ENCODE data around the gene PDE2A.
"Not testable (repeated sequence)": the region's sequence is repeated elsewhere in the genome, so short reads cannot be mapped to it uniquely, and the experiment has no call there.

PDE2A gene

DNA sequence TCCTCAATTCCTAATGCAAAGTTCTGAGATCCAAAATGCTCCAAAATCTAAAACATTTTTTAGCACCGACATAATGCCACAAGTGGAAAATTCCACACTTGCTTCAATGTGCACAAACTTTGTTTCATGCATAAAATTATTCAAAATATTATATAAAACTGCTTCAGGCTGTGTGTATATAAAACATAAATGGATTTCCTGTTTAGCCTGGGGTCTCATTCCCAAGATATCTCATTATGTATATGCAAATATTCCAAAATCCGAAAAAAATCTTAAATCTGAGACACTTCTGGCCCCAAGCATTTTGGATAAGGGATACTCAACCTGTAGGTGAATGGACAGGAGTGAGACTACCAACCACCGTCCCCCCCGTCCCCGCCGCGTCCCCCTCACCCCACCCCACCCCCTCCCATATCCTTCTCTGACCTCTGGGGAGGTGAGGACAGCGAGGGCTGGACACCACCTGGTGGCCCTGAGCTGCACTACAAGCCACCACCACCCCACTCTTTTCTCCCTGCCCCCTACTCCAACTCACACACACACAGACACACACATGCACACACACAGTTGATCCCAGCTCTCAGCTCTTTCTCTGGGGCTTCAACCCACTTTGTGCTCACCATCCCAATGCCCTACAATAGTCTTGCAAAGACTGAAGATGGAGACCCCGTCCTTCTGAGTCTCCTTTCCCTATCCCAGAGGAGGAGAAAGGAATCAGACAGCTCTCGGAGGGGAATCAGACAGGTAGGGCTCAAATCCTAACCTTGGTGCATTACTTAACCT, 101.0 kb downstream of the PDE2A start:
- DNase-seq: no peak

DNA sequence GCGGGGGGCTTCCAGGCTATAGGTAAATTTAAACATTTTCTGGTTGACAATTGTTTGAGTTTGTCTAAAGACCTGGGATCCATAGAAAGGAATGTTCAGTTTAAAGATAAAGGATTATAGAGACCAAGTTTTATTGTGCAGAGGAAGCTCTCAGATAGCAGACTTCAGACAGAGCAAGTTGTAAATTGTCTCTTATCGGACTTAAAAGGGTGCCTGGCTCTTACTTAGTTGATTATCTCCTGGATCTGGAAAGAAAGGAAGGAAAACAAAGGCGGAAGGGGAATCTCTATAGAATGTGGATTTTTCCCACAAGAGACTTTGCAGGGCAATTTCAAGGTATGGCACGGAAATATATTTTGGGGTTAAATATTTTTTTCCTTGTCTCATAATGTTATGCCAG, 101.7 kb downstream of the PDE2A start:
- DNase-seq: not testable (repeated sequence)

DNA sequence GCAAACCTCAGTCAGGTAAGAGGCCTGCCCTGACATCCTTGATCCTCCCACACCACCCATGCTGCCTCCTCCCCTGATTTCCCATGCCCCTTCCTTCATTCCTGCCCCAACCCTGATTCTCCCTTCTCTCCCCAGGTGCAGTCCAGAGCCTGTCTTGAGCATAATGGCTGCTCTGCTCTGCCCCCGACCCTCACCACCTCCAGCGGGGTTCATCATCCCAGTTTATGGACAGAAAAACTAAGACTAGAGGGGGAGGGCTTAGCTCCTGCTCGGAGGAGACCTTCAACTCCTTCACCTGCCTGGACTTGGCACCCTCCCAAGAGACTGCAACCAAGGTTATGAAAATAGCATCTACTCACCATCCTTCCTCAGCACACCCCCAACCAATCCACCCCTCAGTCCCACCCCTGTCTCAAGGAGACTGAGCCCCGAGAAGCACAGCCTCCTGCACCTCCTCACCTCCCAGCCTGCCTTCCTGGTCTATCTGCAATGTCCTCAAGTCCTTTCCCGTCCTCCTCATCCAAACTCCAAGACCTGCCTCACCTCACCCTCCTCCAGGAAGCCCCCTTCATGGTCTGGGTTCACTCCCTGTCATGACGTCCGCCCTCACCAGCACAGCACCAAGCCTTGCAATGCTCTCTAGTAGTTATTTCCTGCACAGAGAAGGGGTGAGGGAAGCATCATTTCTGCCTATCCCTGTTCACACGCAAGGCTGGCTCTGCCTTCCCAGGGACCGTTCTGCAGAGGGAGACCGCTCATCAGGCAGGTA, 103.1 kb downstream of the PDE2A start:
- DNase-seq: no peak

DNA sequence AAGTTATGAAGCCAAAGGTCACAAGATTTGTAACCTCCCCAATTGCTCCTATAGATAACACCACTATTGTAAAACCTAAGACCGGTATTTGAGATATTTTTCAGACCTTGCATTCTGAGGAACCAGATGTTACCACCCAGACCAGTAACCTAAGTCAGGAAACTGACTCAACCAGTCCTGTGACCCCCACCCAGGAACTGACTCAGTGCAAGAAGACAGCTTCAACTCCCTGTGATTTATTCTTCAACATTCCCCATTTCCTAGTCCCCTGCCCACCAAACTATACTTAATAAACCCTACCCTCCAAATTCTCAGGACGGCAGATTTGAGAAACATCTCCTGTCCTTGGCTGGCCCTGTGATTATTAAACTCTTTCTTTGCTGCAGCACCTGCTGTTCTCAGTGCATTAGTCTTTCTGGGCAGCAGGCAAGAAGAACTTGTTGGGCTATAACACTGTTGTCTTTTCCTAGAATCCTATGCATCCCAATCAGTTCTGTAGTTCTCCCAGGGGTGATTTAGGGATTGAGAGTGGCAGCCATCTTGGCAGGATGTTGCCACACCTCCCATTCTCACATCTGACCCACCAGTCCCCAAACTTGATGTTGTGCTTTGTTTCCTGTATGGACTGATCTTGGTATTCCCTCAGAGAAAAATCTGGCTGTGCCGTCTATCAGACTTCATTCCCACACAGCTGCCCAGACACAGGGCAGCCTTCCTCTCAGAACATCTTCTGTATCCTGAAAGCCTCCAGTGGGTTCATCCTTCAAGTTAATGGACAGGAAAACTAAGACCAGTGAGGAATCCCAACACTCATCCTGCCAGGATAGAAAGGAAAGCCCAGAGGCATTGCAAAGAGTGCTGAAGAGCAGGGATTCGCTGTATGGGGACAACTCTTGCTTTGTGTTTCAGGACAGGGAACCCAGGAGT, 104.0 kb downstream of the PDE2A start:
- DNase-seq: no peak

DNA sequence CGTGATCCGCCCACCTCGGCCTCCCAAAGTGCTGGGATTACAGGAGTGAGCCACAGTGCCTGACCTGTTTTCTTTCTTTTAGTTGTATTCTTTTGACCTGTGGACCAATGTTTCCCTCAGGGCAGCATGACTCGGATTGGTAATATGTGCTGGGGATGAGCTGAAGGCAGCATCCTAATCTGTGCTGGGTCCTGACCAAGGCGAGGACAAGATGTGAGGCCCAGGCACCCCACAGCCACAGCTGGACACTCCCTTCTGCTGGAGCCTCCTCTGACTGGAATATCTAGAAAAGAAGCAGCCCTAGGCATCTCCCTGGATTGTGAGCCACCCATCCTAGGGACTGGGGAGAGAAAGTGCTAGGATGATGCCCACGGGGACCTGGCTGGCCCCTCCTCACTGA, 105.4 kb downstream of the PDE2A start:
- DNase-seq: no peak

DNA sequence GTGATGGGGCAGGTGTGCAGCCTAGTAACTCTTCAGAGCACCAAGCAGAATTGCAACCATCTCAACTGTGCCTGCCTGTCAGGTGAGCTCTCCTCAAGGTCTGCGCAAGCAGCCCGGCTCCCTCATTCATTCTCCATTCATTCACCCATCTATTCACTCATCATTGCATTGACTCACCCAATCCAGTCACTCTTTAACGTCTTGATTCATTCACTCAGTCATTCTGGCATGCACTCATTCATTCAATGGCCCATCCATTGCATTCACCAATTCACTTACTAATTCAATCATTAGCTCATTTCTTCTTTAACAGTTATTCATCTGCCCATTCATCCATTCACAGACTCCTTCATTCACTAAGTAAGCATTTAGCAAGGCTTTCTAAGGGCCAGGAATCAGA, 111.8 kb downstream of the PDE2A start:
- no peak for DNase-seq

DNA sequence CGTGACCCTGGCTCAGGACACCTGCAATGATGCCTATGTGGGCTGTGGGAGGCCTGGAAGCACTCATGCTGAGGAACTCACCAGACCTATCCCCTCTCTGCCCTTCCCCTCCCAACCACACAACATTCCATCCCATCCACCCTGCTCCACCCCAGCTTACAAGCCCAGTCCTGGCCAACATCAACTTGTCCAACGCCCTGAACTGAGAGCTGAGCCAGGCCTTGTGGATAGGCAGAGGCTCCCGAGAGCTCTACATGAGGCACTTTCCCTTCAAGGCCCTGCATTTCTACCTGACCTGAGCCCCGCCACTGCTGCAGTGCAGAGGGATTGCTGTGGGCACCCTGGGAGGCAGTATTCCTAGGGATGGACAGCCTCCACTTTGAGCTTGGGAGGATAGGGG, 112.4 kb downstream of the PDE2A start:
- DNase-seq: no peak

DNA sequence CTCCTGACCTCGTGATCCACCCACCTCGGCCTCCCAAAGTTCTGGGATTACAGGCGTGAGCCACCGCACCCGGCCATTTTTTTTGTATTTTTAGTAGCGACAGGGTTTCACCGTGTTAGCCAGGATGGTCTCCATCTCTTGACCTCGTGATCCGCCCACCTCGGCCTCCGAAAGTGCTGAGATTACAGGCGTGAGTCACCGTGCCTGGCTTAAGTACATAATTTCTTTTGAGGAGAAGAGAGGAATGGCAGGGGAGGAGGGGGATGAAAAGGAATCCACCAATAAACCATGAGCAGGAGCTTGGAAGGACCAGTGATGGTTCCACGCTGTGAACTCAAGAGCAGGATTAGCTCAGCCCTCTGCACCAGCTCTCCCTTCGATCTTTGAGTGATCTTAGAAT, 113.4 kb downstream of the PDE2A start:
- DNase-seq: not testable (repeated sequence)

DNA sequence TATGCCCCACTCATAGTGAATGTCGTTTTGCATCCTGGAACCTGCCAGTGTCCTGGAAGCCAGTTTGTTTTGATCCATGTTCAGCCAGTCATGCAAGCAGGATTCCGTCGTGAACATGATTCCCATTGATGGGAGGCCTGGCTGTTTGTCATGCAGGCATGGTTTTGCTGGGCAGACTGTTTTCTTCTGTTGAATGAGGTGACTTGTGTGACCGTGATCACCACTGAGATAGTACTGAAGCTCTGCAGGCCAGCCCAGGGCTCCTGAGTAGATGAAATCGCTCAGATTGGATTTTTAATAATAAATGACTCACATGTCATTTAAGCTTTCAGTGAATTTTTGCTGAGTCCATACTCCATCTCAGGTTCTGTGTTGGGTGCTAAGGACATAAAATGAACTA, 117.8 kb downstream of the PDE2A start:
- no peak for DNase-seq

DNA sequence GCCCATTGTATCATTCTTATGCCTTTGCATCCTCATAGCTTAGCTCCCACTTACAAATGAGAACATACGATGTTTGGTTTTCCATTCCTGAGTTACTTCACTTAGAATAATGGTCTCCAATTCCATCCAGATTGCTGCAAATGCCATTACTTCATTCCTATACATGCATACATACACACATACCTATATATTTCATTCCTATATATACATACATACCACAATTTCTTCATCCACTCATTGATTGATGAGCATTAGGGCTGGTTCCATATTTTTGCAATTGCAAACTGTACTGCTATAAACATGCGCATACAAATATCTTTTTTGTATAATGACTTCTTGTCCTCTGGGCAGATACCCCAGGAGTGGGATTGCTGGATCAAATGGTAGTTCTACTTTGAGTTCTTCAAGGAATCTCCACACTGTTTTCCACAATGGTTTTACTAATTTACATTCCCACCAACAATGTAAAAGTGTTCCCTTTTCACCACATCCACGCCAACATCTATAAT, 119.2 kb downstream of the PDE2A start:
- DNase-seq: not testable (repeated sequence)

DNA sequence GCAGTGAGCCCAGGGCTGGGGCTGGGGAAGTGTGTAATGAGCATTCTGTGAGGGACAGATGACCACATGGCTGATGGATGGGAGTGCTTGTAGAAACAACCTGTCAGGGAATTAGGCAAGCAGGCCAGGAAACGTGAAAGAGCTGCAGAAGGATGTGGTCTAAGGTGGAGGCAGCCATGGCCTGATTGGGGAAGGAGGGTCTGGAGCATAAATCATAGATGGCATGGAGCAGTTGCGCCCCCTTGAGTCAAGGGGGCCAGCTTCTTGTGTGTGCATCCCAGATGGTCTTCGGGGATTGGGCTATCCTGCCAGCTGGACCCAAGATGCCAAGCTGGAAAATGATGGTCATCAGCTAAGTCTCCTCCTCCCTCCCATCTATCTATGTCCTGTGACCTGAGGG, 120.5 kb downstream of the PDE2A start:
- DNase-seq: no peak

DNA sequence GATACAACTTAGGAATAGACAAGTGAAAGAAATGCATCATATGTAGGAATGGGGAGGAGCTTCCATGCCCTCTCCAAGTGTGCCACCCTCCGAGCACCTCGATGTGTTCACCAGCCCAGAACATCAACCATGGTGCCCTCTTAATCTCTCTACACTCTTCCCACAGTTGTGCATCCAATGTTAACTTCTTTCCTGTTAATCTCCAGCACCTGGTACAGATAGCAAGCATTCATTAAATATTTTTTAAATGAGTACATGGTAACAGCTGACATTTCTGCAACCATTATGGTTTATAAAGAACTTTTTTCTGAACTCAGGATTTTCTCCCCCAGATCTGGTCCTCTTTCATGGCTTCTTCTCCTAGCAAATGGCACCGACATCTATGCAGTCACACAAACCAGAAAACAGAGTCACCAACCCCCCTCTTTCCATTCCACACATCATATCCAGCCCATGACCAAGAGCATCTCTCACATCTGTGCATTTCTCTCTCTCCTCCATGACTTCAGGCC, 121.8 kb downstream of the PDE2A start:
- DNase-seq: no peak

DNA sequence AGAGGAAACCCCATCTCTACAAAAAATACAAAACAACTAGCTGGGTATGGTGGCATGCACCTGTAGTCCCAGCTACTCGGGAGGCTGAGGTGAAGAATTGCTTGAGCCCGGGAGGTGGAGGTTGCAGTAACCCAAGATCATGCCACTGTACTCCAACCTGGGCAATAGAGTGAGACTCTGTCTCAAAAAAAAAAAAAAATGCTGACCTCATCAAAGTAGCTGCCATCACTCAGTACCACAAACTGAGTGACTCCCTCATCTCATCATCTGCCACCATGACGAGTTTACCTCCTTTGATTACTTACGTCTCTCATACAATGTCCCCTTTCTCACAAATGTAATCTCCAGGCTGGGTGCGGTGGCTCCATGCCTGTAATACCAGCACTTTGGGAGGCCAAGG, 122.7 kb downstream of the PDE2A start:
- DNase-seq: no peak

DNA sequence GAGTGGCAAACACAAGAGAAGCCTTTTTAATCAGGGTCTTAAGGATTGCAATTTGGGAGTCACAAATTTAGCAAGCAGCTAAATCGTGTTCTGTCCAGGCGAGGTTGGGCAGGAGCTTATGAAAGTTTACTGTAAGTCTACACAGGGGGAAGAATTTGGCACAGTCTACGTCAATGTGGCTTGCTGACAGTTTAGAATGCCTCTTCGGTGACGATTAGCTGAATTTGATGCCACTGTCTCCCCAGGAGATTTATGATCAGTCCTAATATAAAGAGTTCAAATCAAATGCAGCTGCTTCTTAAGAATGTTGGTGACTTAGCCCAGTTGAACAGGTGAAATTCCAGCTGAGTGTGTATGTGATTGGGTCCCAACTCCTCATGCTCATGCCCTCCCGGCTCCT, 125.8 kb downstream of the PDE2A start:
- DNase-seq: no peak

DNA sequence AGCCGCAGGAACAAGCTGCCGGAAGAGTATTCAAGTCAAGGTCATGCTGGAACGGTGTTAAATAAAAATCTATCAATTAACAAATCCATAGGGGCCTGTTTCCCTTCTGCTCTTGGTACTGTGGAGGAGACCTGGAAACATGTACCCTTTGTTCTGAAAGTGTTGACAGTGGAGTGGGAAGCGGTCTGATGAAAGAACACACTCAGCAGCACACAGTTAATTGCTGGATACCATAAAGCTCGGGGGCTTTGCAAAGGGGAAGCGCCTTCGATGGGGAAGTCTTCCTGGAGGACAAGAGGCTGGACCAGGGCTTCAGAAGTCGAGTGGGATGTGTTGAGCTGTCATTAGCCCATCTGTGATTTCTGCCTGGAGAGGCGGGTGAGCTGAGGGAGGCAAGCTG, 127.4 kb downstream of the PDE2A start:
- DNase-seq: no peak

DNA sequence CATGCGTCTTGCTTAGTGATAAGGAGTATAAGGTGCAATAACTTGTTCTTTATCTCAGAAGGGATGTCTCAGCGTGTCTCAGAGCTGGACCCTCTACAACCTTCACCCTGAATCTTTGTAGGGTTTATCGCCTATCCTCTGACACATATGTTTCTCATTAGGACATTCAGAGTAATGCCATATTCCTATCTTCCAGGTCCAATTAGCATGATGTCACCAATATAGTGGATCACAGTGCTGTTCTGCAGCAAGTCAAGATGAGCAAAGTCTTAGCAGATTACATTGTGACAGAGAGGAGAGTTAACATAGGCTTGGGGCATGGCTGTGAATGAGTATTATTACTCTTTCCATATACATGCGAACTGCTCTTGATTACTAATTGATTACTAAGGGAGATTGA, 129.6 kb downstream of the PDE2A start:
- DNase-seq: no peak

DNA sequence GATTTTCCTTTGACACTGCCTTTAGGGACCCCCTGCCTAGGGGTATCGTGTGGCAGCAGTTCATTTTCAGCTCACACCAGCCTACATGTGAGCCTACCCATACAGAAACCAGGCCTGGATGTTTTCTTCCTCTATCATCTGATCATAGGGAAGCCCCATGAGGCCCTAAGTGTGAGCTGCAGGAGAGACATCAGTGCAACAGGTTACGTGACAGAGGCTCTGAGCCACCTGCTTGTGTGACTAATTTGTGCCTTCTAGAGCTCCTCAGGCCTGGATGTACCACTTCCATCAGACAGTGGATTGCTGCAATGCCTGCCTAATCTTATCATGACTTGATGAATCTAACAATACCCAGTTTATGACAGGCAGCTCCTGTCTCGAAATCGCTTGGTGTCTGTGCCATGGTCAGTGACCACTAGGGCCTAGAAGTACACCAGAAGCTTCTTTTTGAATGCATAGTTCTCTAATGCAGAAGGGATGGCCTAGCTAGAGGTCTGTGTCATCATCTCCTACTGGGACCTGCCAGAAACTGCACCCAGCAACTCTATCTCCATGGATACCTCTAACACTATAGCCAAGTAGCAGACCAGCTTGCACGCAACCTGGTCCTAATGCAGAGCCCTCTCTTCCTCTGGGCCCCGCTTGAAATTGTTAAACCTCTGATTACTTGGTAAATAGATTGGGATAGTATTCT, 130.2 kb downstream of the PDE2A start:
- DNase-seq: no peak

DNA sequence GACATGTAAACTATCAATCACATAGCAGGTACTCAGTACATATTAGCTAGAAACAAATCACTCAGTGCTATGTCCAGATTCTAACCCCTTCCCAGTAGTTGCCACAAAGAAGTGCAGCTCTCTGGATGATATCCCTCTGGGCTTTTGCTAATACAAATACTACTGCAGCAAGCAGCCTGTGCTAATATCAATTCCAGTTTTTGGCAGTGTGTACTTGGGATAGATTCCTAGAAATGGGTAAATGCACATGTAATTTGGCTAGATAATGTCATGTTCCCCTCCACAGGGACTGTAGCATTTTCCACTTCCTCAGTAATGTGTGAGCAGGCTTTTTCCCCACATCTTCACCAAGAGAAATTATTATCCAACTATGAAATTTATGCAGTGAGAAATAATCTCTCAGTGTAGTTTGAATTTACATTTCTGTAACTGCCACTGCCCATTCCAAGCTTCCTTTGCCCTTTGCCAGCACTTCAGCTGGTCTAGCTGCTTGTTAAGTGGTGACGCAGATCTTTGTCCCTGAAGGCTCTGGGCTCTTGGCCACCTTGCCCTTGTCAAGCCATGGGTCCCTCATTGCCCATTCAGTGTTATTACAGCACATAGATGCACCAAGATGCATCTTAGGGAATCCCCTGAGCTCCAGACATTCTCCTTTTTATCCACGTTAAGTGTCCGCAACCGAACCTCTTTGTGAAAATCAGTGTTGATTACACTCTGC, 132.8 kb downstream of the PDE2A start:
- DNase-seq: no peak

DNA sequence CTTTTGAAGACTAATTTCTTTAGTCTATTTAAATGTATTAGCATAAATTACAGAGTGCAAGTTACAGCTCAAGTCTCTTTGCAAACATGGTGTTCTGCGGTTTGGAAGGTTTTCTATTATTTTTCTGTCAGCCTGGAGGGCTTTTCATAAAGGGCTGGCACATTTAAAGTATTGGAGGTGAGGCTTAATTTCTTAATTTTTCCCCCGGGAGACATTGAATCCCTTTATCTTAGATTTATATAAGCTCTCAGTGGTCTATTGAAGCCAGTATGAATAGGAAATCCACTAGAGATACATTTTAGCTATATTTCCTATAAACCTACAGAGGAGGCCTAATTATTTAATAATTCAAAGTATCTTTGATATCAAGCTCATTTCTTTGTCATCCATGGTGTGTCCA, 137.2 kb downstream of the PDE2A start:
- DNase-seq: no peak

DNA sequence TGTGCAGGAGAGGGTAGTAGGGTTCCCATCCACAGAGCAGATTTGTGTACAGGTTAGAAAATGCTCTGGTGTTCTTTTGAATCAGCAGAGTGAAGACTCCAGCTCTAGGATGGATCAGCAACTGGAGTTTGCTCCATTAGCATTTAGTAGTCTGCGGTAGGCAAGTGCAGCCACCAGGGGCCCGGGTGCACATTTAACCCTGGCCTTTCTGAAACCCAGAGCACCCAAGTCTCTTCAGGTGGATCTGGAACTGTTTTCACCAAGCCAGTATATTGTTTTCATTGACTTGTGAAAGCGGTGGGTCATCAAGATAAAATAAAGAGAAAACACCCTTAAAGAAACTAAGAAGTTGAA, 139.1 kb downstream of the PDE2A start:
- DNase-seq: no peak

DNA sequence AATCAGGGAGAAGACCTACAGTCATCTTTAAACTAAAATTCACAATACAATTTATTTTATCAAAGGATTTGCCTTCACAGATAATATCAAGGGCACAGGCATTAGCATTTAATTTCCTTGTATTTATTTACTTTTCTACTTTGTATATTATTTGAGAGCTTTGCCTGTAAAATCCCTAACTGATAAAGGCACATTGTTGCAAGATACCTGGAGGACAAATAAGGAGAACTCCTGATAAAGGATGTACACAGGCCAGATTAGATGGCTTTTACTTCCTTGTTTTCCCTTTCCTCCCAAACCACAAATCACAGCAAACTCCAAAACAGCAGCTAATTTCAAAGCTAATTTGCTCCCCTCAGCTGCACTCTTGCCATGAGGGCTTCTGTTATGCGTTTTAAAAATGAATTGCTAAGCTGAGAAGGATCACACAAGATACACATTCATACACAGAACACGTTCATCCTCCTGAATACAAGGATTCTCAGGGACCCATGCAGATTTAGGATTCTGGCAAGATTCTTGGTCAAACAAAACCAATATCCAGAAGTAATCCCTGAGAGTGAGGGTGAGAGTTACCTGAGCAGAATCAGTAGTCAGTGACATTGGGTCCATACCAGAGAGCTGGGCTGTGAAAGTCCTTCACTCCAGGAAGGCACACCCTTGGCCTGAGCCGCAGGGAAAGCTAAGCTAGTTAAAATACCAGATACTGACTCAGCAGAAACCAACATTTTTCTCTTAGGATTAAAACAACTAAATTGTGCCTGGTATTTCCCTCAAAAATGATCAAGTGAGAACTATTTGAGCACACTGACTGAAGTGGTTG, 139.6 kb downstream of the PDE2A start:
- no peak for DNase-seq
